ENCODE results near the gene GJC1.

- TF ChIP-seq YY1 (IDR thresholded peaks at IDR 0.05; ENCODE audit: insufficient read depth, insufficient read length) (no peak), ZNF274 (IDR thresholded peaks at IDR 0.05; ENCODE audit: low read depth, low read length) (no peak)
Observed at GRCh38 chr17:44848257-44848795, 18.2 kb upstream of the GJC1 start.
